HEK293T (cell line): ENCODE measurements around the gene SLC39A8.
"Not testable (repeated sequence)": the region's sequence is repeated elsewhere in the genome, so short reads cannot be mapped to it uniquely, and the experiment has no call there.

Experiments
- CTCF ChIA-PET: fragments of 350-600 bp; formaldehyde crosslinking; extraction: SDS; loops from one replicate; lab custom pipeline; 2021; ENCODE audit warnings: antibody characterized with exemption, inconsistent platforms; lab: Yijun Ruan, JAX
- POLR2A ChIA-PET: fragments of 350-600 bp; formaldehyde crosslinking; extraction: SDS; loops from one replicate; lab custom pipeline; 2020; ENCODE audit warnings: antibody characterized with exemption, inconsistent platforms; lab: Yijun Ruan, JAX
- DNase-seq: peaks from one replicate; pipeline ENCODE4 v3.0.0; 2012; ENCODE audit warnings: mixed read lengths; ENCODE audit errors: extremely low spot score
- ARNT ChIP-seq: fragments of 450-650 bp; IDR thresholded peaks from 2 replicates; pipeline ENCODE4 v1.6.1; 2017; ENCODE audit warnings: mild to moderate bottlenecking
- BHLHE40 ChIP-seq: fragments of 450-650 bp; IDR thresholded peaks from 2 replicates; pipeline ENCODE4 v1.6.1; 2016; ENCODE audit warnings: mild to moderate bottlenecking, moderate library complexity, borderline replicate concordance
- CTBP1 ChIP-seq: fragments of 450-650 bp; IDR thresholded peaks from 2 replicates; pipeline ENCODE4 v1.6.1; 2016; ENCODE audit warnings: borderline replicate concordance
- ELF4 ChIP-seq: fragments of 450-650 bp; IDR thresholded peaks from 2 replicates; pipeline ENCODE4 v1.6.1; 2017; ENCODE audit warnings: antibody characterized with exemption
- FOXA1 ChIP-seq: fragments of 450-650 bp; IDR thresholded peaks from 2 replicates; pipeline ENCODE4 v1.6.1; 2016; ENCODE audit warnings: mild to moderate bottlenecking
- FOXK2 ChIP-seq: fragments of 450-650 bp; IDR thresholded peaks from 2 replicates; pipeline ENCODE4 v1.6.1; 2016; ENCODE audit warnings: mild to moderate bottlenecking
- FOXM1 ChIP-seq: fragments of 450-650 bp; IDR thresholded peaks from 2 replicates; pipeline ENCODE4 v1.6.1; 2017; ENCODE audit warnings: mild to moderate bottlenecking, borderline replicate concordance
- HDGF ChIP-seq: fragments of 450-650 bp; IDR thresholded peaks from 2 replicates; pipeline ENCODE4 v1.6.1; 2017; ENCODE audit warnings: antibody characterized with exemption, borderline replicate concordance
- L3MBTL2 ChIP-seq: fragments of 450-650 bp; conservative IDR thresholded peaks from 2 replicates; pipeline ENCODE4 v1.6.1; 2016; ENCODE audit warnings: mild to moderate bottlenecking
- LEF1 ChIP-seq: fragments of 450-650 bp; IDR thresholded peaks from 2 replicates; pipeline ENCODE4 v1.6.1; 2017; ENCODE audit warnings: mild to moderate bottlenecking, borderline replicate concordance
- NFRKB ChIP-seq: fragments of 450-650 bp; IDR thresholded peaks from 2 replicates; pipeline ENCODE4 v1.6.1; 2016; ENCODE audit warnings: mild to moderate bottlenecking, moderate library complexity
- PKNOX1 ChIP-seq: fragments of 450-650 bp; IDR thresholded peaks from 2 replicates; pipeline ENCODE4 v1.6.1; 2016
- SP1 ChIP-seq: fragments of 450-650 bp; IDR thresholded peaks from 2 replicates; pipeline ENCODE4 v1.6.1; 2017
- SUZ12 ChIP-seq: fragments of 450-650 bp; IDR thresholded peaks from 2 replicates; pipeline ENCODE4 v1.6.1; 2016; ENCODE audit warnings: mild to moderate bottlenecking
- TARDBP ChIP-seq: fragments of 450-650 bp; IDR thresholded peaks from 2 replicates; pipeline ENCODE4 v1.6.1; 2016
- ZNF384 ChIP-seq: fragments of 450-650 bp; IDR thresholded peaks from 2 replicates; pipeline ENCODE4 v1.6.1; 2016

The SLC39A8 gene

GRCh38 chr4:102295153-102295862, 50.0 kb downstream of the SLC39A8 start:
- CTCF ChIA-PET = no interaction called here
- no peak for TF ChIP-seq FOXA1
- TF ChIP-seq NFRKB = no peak
- no peak for TF ChIP-seq PKNOX1
- no peak for TF ChIP-seq LEF1
- TF ChIP-seq CTBP1 = no peak
- TF ChIP-seq SUZ12 = no peak
- no peak for TF ChIP-seq TARDBP
- no peak for TF ChIP-seq FOXK2
- no peak for TF ChIP-seq L3MBTL2
- no peak for TF ChIP-seq SP1
- no peak for TF ChIP-seq BHLHE40
- no peak for TF ChIP-seq FOXM1
- TF ChIP-seq ZNF384 = no peak
- no peak for TF ChIP-seq HDGF
- TF ChIP-seq ELF4 = no peak
- TF ChIP-seq ARNT = no peak
- POLR2A ChIA-PET = no interaction called here
- DNase-seq = no peak

- TF ChIP-seq CTBP1 (no peak), L3MBTL2 (no peak), HDGF (no peak), FOXM1 (no peak), SP1 (no peak), LEF1 (no peak), BHLHE40 (no peak), TARDBP (no peak)
- CTCF ChIA-PET = no interaction called here
- DNase-seq = no peak
- POLR2A ChIA-PET = no interaction called here
Measured at GRCh38 chr4:102288497-102288896, 56.8 kb downstream of the SLC39A8 start.

- no peak for DNase-seq
- TF ChIP-seq BHLHE40 = no peak
- TF ChIP-seq FOXA1 = no peak
- no peak for TF ChIP-seq ELF4
- TF ChIP-seq ZNF384 = no peak
- TF ChIP-seq HDGF = no peak
- TF ChIP-seq NFRKB = no peak
- TF ChIP-seq ARNT = no peak
- TF ChIP-seq PKNOX1 = no peak
- ChIA-PET CTCF (no interaction called here), POLR2A (no interaction called here)
Measured at GRCh38 chr4:102285831-102286230, 59.5 kb downstream of the SLC39A8 start.

GRCh38 chr4:102281171-102281839, 64.0 kb downstream of the SLC39A8 start:
- DNase-seq = no peak
- ChIA-PET CTCF (no interaction called here), POLR2A (no interaction called here)
- TF ChIP-seq BHLHE40 (no peak), LEF1 (no peak), ARNT (no peak), SP1 (no peak), FOXA1 (no peak), L3MBTL2 (no peak), NFRKB (no peak)

GRCh38 chr4:102273317-102273716, 72.0 kb downstream of the SLC39A8 start:
- POLR2A ChIA-PET, CTCF ChIA-PET, DNase-seq: not testable (repeated sequence)

GRCh38 chr4:102272318-102272717, 73.0 kb downstream of the SLC39A8 start:
- ChIA-PET CTCF (no interaction called here), POLR2A (no interaction called here)
- TF ChIP-seq FOXM1 (no peak), L3MBTL2 (no peak), FOXA1 (no peak), SP1 (no peak), ARNT (no peak), ELF4 (no peak), SUZ12 (no peak), TARDBP (no peak), FOXK2 (no peak), PKNOX1 (no peak), BHLHE40 (no peak), LEF1 (no peak), ZNF384 (no peak), CTBP1 (no peak)
- no peak for DNase-seq
